ENCODE data around the gene PRPSAP1.
"Not testable (repeated sequence)": the region's sequence is repeated elsewhere in the genome, so short reads cannot be mapped to it uniquely, and the experiment has no call there.

PRPSAP1 gene

DNA sequence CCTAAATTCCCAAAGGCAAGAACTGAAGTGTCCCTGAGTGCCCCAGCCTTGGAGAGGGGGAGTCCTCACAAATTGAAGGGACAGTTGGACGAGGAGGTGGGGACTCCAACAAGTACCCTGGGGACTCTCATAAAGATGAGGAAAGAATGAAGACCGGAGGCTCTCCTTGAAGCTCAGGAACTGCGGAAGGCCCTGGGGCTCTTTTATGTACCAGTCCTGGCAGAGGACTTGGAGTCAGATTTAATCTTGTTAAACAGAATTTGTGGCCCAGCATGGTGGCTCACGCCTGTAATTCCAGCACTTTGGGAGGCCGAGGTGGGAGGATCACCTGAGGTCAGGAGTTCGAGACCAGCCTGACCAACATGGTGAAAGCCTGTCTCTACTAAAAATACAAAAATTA, 6.1 kb upstream of the PRPSAP1 start:
- not testable (repeated sequence) for DNase-seq

DNA sequence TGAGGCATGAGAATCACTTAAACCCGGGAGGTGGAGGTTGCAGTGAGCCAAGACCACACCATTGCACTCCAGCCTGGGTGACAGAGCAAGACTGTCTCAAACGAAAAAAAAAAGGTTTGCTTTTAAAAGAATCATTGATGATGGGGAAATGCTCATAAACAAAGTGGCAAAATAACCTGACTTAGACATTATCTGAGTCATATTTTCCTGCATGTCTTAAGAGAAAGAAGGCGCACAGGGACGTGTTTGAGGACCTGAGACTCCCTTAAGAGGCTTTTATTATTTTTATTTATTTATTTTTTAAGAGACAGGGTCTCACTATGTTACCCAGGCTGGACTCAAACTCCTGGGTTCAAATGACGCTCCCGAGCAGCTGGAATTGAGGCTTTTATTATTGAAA, 5.7 kb upstream of the PRPSAP1 start:
- no peak for DNase-seq

DNA sequence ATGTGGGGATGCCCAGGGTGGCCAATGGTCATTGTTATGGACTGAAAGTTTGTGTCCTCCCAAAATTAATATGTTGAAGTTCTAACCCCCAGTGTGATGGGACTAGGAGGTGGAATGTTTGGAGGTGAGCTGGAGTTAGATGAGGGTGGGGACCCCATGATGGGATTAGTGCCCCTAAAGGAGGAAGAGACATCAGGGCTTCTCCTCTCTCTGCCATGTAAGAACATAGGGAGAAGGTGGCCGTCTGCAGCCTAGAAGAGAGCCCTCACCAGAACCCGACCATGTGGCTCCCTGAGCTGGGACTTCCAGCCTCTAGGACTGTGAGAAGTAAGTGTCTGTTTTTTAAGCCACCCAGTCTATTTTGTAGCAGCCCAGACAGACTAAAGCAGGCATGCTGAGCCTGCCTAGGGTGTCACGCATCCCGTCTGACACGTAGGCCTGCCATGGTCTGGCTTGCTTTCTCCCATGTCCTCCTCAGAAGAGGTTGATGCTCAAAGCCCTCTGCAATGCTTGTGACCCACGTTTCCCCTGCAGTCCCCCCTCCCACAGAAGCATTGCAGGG, 4.0 kb upstream of the PRPSAP1 start:
- no peak for DNase-seq

DNA sequence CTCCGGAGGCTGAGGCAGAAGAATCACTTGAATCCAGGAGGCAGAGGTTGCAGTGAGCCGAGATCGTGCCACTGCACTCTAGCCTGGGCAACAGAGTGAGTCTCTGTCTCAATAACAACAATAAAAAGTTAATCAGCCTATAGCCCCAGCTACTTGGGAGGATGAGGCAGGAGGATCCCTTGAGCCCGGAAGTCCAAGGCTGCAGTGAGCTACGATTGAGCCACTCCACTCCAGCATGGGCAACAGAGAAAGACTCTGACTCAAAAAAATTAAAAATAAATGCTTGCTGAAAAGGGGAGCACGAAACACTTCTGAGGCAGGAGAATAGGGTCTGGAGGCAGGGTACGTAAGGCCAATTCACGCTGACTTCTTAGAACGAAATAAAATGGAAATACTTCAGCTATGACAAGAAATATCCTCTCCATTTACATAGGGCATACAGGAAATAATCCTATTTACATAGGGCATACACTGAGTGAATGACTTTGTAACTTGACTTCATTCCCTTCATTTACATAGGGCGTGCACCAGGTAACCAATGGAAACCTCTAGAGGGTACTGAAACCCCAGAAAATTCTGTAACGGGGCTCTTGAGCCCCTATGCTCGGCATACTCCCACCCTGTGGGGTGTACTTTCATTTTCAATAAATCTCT, 3.2 kb upstream of the PRPSAP1 start:
- DNase-seq, result no peak

- no peak for DNase-seq
These were observed 1.1 kb upstream of the PRPSAP1 start for GRCh38 chr17:76354747-76355310.

GRCh38 chr17:76354317-76354729, 607 bp upstream of the PRPSAP1 start:
- no peak for DNase-seq

GRCh38 chr17:76353004-76353598, 615 bp downstream of the PRPSAP1 start:
- DNase-seq, result peak; percentile 44

DNA sequence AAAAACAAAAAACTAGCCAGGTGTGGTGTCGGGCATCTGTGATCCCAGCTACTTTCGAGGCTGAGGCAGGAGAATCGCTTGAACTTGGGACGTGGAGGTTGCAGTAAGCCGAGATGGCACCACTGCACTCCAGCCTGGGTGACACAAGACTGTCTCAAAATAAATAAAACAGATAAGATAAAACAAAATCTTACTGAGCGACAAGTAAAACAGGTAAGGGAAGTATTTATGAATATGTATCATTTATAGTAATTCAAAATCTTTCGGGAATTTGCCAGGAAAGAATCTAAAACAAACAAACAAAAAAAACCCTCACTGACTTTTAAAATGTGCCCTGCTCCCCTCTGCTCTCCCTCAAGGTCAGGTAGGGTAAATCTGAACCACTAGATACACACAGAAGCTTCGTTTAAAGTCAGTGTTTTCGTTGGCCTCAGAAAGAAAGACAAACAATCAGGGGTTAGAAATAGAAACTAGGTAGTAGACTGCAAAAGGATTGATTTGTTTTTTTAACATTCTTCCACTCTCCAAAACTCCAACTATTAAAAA, 2.1 kb downstream of the PRPSAP1 start:
- DNase-seq, result no peak

DNA sequence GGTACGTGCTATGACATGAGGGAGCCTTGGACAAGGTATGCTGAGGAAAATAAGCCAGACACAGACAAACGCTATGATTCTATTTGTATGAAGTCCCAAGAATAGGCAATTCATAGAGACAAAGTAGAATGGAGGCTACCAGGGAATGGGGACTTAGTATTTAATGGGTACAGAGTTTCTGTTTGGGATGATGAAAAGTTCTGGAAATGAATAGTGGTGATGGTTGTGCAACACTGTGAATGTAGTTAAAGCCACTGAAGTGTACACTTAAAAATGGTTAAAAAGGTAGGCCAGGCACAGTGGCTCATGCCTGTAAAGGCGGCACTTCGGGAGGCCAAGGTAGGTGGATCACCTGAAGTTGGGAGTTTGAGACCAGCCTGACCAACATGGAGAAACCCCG, 3.3 kb downstream of the PRPSAP1 start:
- DNase-seq, result no peak

- DNase-seq, result not testable (repeated sequence)
These were observed 6.8 kb downstream of the PRPSAP1 start for GRCh38 chr17:76346936-76347335.

- DNase-seq, result no peak
These were observed 8.2 kb downstream of the PRPSAP1 start for GRCh38 chr17:76345377-76345974.

- DNase-seq, result no peak
These were observed 10.6 kb downstream of the PRPSAP1 start for GRCh38 chr17:76343106-76343505.

- no peak for DNase-seq
These were observed 12.4 kb downstream of the PRPSAP1 start for GRCh38 chr17:76341301-76341700.

DNA sequence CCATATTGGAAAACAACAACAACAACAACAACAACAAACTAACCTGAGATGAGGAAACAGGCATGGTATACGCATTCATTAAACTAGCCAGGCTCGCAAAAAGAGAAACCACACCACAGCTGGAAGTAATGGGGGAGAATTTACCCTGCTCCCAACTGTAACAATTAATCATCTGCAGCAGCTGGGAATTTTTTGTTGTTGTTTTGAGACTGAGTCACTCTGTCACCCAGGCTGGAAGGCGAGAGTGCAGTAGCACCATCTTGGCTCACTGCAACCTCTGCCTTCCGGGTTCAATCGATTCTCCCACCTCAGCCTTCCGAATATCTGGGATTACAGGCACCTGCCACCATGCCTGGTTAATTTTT, 16.3 kb downstream of the PRPSAP1 start:
- DNase-seq, result no peak

DNA sequence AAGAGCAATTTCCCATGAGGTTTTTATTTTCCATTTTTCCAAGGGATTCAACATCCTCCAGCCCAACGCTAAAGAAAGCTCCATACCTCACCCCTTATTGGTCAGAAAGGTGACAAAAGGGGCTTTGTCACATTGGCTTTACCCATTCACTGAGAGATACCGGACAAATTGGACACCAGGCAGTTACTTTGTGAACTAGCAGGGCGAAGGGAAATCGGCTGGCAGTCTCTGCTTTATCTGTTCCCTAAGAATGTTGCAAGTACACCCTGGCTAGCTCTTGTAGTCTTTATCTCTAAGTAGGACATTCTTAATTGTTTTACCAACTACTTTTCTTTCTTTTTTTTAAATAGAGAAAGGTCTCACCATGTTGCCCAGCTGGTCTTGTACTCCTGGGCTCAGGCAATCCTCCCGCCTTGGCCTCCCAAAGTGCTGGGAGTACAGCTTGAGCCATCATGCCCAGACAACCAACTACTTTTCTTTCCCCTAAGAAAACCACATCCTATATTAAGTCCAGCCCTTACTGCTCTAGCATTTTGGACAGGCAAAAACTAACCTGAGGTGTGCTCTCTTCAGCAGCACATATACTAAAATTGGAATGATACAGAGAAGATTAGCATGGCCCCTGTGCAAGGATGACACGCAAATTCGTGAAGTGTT, 16.8 kb downstream of the PRPSAP1 start:
- no peak for DNase-seq

GRCh38 chr17:76335716-76336381, 17.9 kb downstream of the PRPSAP1 start:
- DNase-seq, result no peak

DNA sequence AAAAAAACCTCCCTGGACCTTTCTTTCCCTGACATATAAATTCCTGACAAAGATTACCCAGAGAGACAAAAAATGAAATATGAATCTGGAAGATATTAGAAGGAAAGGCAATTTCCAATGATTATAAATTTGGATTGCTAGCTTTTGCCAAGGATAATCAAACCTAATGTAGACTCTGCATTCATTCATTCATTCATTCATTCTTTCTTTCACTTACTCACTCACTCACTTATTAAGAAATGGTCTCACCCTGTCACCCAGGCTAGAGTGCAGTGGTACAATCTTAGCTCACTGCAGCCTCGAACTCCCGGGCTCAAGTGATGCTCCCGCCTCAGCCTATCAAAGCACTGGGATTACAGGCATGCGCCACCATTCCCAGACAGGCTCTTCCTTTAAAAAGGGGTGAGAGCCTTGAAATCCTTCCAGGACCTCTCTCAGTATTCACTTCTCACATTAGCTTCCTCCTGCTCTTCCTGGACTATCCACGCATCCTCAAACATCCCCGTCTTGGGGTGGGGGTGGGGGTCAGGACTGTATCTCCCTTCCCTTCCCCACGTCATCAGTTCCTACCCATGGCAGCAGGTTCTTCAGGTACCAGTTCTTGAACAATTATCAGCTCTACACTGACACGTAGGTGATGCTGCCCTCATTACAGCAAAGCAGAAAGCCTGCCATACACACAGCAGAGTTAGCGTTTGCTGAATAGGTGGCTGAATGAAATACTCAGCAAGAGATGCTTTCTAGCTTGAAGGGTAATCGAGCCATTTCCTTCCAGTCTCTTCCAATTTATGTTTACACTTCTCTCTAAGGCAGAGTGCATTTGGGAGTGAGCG, 19.8 kb downstream of the PRPSAP1 start:
- DNase-seq, result no peak

DNA sequence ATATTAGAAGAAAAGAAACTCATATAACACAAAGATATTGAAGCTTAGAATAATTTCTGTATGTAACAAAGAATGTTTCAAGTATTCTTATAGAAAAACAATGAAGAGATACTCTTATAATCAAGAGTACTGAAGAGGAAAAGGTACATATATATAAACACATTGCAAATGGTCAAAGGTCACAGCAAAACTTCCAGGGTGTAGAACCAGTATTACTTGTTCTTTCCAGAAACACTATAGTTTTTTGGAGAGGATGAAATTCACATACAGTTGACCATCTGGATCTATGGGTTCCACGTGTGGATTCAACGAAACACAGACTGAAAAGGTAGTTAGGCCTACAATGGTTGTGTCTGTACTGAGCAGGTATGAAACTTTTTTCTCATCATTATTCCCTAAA, 22.6 kb downstream of the PRPSAP1 start:
- DNase-seq, result no peak

GRCh38 chr17:76329664-76330063, 24.1 kb downstream of the PRPSAP1 start:
- no peak for DNase-seq

GRCh38 chr17:76327696-76328095, 26.0 kb downstream of the PRPSAP1 start:
- no peak for DNase-seq

- no peak for DNase-seq
These were observed 27.4 kb downstream of the PRPSAP1 start for GRCh38 chr17:76326306-76326705.

DNA sequence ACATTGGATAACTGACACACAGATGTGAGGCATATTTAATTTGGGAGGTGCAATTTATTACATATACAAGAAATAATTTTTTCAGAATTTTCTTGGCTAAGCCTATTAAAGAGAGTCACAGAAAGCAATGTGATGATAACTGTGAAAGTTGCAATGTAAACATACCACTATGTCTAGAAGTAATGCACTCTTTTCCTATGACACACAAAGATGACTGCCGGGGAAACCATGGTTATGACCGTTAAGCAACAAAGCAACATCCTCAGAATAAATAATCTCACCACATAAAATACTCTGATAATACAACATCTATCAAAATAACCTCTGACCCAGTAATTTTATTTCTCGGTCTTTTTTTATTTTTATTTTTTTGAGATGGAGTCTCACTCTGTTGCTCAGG, 35.1 kb downstream of the PRPSAP1 start:
- no peak for DNase-seq
